Tibial nerve (tissue), 4 donors: ENCODE data around the gene ABR. TPM values are rescaled to one million over a fixed set of nuclear protein-coding genes. Genes with fewer than 3 reads are reported as not detected.

ENCODE experiments used
- DNase-seq, 2 donors: peaks; one replicate each; pipeline ENCODE4 v3.0.0-alpha.2; 2019; ENCODE audit warnings: low spot score in 2 of 2
- H3K27ac ChIP-seq, 4 donors: fragments of 200-600 bp; sonication (generic) in 3 of 4; one replicate each; pipeline ENCODE4 v1.5.1; 2017 to 2019; ENCODE audit warnings: mild to moderate bottlenecking in 1 of 4
- H3K27me3 ChIP-seq, 2 donors: fragments of 200-600 bp; sonication (generic) in 1 of 2; one replicate each; pipeline versions ENCODE4 v1.5.1 to v1.6.0; 2017 to 2019
- H3K36me3 ChIP-seq, 3 donors: fragments of 200-600 bp; sonication (generic); one replicate each; pipeline ENCODE4 v1.5.1; 2018 to 2019
- H3K4me1 ChIP-seq, 4 donors: fragments of 200-600 bp; sonication (generic) in 3 of 4; one replicate each; pipeline ENCODE4 v1.5.1; 2017 to 2019
- H3K4me3 ChIP-seq, 4 donors: fragments of 200-600 bp; sonication (generic) in 3 of 4; one replicate each; pipeline ENCODE4 v1.5.1; 2017 to 2019; ENCODE audit warnings: mild to moderate bottlenecking in 1 of 4, moderate library complexity in 1 of 4
- H3K9me3 ChIP-seq, 4 donors: fragments of 200-600 bp; sonication (generic) in 3 of 4; one replicate each; pipeline ENCODE4 v1.5.1; 2017 to 2019
- EP300 ChIP-seq, 2 donors: sonication (generic); formaldehyde crosslinking; IDR thresholded peaks; one replicate each; pipeline ENCODE4 v1.6.1; 2017; ENCODE audit warnings: antibody characterized with exemption in 2 of 2, mild to moderate bottlenecking in 1 of 2
- POLR2A ChIP-seq, 2 donors: fragments of 450-650 bp; IDR thresholded peaks; one replicate each; pipeline ENCODE4 v1.6.1; 2017; ENCODE audit warnings: antibody characterized with exemption in 2 of 2, mild to moderate bottlenecking in 2 of 2, moderate library complexity in 2 of 2
- WGBS, 2 donors: methylation state at CpG; one replicate each; pipeline ENCODE4 v1.1.5; 2018; 5-methylcytosine and 5-hydroxymethylcytosine counted together
- total RNA-seq, 4 donors: library from RNA; depleted of rRNA; stranded (reverse); fragments of >200 nt; gene quantifications; one replicate each; pipeline ENCODE4 v1.1.0, GENCODE V29; 2016
- TF ChIP-seq, protein P1 (sequence below), 5 experiments: fragments of 200-600 bp in 3 of 5; fragments of 450-650 bp in 2 of 5; sonication (generic) in 3 of 5; IDR thresholded peaks; one replicate each; pipeline ENCODE4 v1.5.1; 2016 to 2019; ENCODE audit warnings: antibody characterized with exemption in 5 of 5, mild to moderate bottlenecking in 3 of 5, moderate library complexity in 2 of 5

ABR gene
- total RNA-seq, 4 donors from 2014 or later, result 88.8 to 193 (median 133) TPM

- Histone ChIP-seq H3K4me1 (peaks cover 4 to 62% (median 23%) of the 10 kb centered on the region in 4 donors), H3K4me3 (no peak overlapping the region), H3K27me3 (no peaks in the 10 kb centered on the region), H3K36me3 (peaks cover 0 to 64% (median 3%) of the 10 kb centered on the region in 3 donors), H3K9me3 (no peaks in the 10 kb centered on the region), H3K27ac (peak overlapping the region in 3 of 4 donors; percentile 57 to 89 (median 66))
- no peak for DNase-seq
- TF ChIP-seq EP300 (IDR thresholded peaks at IDR 0.05) (no peak), POLR2A (IDR thresholded peaks at IDR 0.05) (no peak)
- TF ChIP-seq, protein P1, sequence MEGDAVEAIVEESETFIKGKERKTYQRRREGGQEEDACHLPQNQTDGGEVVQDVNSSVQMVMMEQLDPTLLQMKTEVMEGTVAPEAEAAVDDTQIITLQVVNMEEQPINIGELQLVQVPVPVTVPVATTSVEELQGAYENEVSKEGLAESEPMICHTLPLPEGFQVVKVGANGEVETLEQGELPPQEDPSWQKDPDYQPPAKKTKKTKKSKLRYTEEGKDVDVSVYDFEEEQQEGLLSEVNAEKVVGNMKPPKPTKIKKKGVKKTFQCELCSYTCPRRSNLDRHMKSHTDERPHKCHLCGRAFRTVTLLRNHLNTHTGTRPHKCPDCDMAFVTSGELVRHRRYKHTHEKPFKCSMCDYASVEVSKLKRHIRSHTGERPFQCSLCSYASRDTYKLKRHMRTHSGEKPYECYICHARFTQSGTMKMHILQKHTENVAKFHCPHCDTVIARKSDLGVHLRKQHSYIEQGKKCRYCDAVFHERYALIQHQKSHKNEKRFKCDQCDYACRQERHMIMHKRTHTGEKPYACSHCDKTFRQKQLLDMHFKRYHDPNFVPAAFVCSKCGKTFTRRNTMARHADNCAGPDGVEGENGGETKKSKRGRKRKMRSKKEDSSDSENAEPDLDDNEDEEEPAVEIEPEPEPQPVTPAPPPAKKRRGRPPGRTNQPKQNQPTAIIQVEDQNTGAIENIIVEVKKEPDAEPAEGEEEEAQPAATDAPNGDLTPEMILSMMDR (IDR thresholded peaks at IDR 0.05), result no peak
- 75 to 79% methylated on average over 15 to 18 of the region's 19 CpGs for WGBS, 2 donors
Observed at GRCh38 chr17:1009229-1010085, 170.3 kb downstream of the ABR start.

- 68 to 85% methylated on average over 19 to 21 of the region's 21 CpGs for WGBS, 2 donors
- no peak for TF ChIP-seq POLR2A (IDR thresholded peaks at IDR 0.05)
- TF ChIP-seq EP300 (IDR thresholded peaks at IDR 0.05), result peak in 1 of 2 donors; percentile 84
- Histone ChIP-seq H3K4me1 (peaks cover 4 to 74% (median 27%) of the 10 kb centered on the region in 4 donors), H3K4me3 (no peak overlapping the region), H3K36me3 (peaks cover 0 to 72% (median 9%) of the 10 kb centered on the region in 3 donors), H3K27ac (peak overlapping the region; percentile 58 to 89 (median 71)), H3K9me3 (no peaks in the 10 kb centered on the region), H3K27me3 (no peaks in the 10 kb centered on the region)
- DNase-seq, result peak; percentile 57 to 61
Observed at GRCh38 chr17:1008008-1008761, 171.6 kb downstream of the ABR start.

DNA sequence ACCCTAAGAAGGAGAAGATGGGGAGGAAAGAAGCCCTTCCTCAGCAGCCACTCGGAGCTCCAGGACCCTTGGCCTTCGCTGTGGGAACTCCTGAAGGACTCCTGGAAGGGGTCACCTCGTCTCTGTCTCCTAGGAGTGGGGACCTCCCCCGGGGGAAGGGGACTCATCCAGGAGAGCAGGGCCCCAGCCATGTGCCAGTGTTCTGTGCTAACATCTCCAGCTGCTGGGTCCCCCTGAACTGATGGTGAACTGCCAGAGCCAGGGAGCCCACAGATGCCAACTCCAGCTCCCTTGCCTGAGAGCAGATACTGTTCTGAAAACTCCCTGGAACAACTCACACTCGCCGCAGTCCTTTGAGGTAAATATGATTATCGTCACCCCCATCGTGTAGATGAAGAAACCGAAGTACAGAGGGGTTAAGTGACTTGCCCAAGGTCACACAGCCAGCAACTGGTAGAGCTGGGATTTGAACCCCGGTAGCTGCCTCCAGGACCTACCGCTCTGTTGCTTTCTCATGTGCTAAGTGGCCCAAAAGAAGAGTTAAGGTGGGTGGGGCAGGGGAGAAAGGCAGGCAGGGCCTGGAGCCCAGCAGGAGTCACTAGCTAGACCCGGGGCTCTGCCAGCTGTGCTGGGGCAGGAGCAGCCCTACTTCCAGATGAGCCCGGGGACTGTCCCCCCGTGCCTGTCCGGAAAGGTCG, 172.3 kb downstream of the ABR start:
- H3K36me3 ChIP-seq, result peaks cover 0 to 70% (median 16%) of the 10 kb centered on the region in 3 donors
- 82 to 93% methylated on average over 12 to 14 of the region's 16 CpGs for WGBS, 2 donors

GRCh38 chr17:1006054-1006453, 173.7 kb downstream of the ABR start:
- Histone ChIP-seq H3K27me3 (no peaks in the 10 kb centered on the region), H3K9me3 (no peaks in the 10 kb centered on the region), H3K27ac (peak overlapping the region; percentile 46 to 83 (median 71)), H3K36me3 (peaks cover 0 to 70% (median 24%) of the 10 kb centered on the region in 3 donors), H3K4me1 (peaks cover 4 to 96% (median 40%) of the 10 kb centered on the region in 4 donors), H3K4me3 (no peak overlapping the region)
- TF ChIP-seq EP300 (IDR thresholded peaks at IDR 0.05), result no peak
- TF ChIP-seq, protein P1 (IDR thresholded peaks at IDR 0.05), result no peak
- no peak for TF ChIP-seq POLR2A (IDR thresholded peaks at IDR 0.05)
- WGBS, 2 donors, result 70 to 73% methylated on average over 15 to 16 of the region's 16 CpGs
- no peak for DNase-seq

More for the DNA sequence above, 172.3 kb downstream of the ABR start:
- Histone ChIP-seq H3K27ac (peak overlapping the region; percentile 56 to 89 (median 71)), H3K9me3 (no peaks in the 10 kb centered on the region), H3K4me1 (peaks cover 4 to 82% (median 34%) of the 10 kb centered on the region in 4 donors), H3K27me3 (no peaks in the 10 kb centered on the region), H3K4me3 (no peak overlapping the region)
- no peak for DNase-seq
- no peak for TF ChIP-seq EP300 (IDR thresholded peaks at IDR 0.05)
- TF ChIP-seq POLR2A (IDR thresholded peaks at IDR 0.05), result no peak
- TF ChIP-seq, protein P1 (IDR thresholded peaks at IDR 0.05), result no peak

GRCh38 chr17:1005361-1005946, 174.3 kb downstream of the ABR start:
- Histone ChIP-seq H3K4me1 (peaks cover 4 to 97% (median 40%) of the 10 kb centered on the region in 4 donors), H3K4me3 (peak overlapping the region in 1 of 4 donors; percentile 3)
- 23 to 29% methylated on average over 23 of the region's 23 CpGs for WGBS, 2 donors

More at GRCh38 chr17:1005361-1005946, 174.3 kb downstream of the ABR start:
- DNase-seq, result no peak
- Histone ChIP-seq H3K36me3 (peaks cover 0 to 70% (median 26%) of the 10 kb centered on the region in 3 donors), H3K27me3 (no peaks in the 10 kb centered on the region), H3K27ac (peak overlapping the region; percentile 46 to 83 (median 71)), H3K9me3 (no peaks in the 10 kb centered on the region)
- TF ChIP-seq POLR2A (IDR thresholded peaks at IDR 0.05), result no peak
- TF ChIP-seq, protein P1 (IDR thresholded peaks at IDR 0.05), result no peak
- peak; percentile 13 to 65 for TF ChIP-seq EP300 (IDR thresholded peaks at IDR 0.05)
